ENCODE measurements around the gene ROPN1B. TPM values are rescaled to one million over a fixed set of nuclear protein-coding genes. Genes with fewer than 3 reads are reported as not detected.
"Not testable (repeated sequence)": the region's sequence is repeated elsewhere in the genome, so short reads cannot be mapped to it uniquely, and the experiment has no call there.

The ROPN1B gene
- total and polyA plus RNA-seq, 2 donors (not counting 1 experiment from before 2014, with no cell fraction given), result not detected

- H2AFZ ChIP-seq (ENCODE audit: low read length), result peak overlapping the region; percentile 44
These were observed 3.3 kb downstream of the ROPN1B start for GRCh38 chr3:125971997-125972944.

GRCh38 chr3:125975245-125976002, 6.4 kb downstream of the ROPN1B start:
- H3K9me3 ChIP-seq (ENCODE audit: control insufficient read depth, insufficient read depth, low read depth, low read length); H3K4me2 ChIP-seq (ENCODE audit: extremely low read depth, insufficient read depth, low read length); H3K4me1 ChIP-seq (ENCODE audit: control insufficient read depth, extremely low read depth, insufficient read depth, low read length); H3K27ac ChIP-seq (ENCODE audit: insufficient read depth, low read length); DNase-seq (ENCODE audit: low read depth in 2 of 2); H3K79me2 ChIP-seq (ENCODE audit: control insufficient read depth, insufficient read depth, low read length); H4K20me1 ChIP-seq (ENCODE audit: control insufficient read depth, extremely low read depth, insufficient read depth, low read length); H2AFZ ChIP-seq (ENCODE audit: low read length); H3K36me3 ChIP-seq (ENCODE audit: control insufficient read depth, insufficient read depth, low read length); H3K9ac ChIP-seq (ENCODE audit: insufficient read depth, low read length); H3K4me3 ChIP-seq (replicated peaks in 1 of 4; ENCODE audit: control extremely low read depth in 1 of 4, insufficient read depth in 1 of 4, low read depth in 3 of 4, low read length in 4 of 4): not testable (repeated sequence)
- H3K27me3 ChIP-seq (ENCODE audit: control insufficient read depth, insufficient read depth, low read length), result peaks cover 11% of the 10 kb centered on the region

More at GRCh38 chr3:125971997-125972944, 3.3 kb downstream of the ROPN1B start:
- not testable (repeated sequence) for H3K4me1 ChIP-seq (ENCODE audit: control insufficient read depth, extremely low read depth, insufficient read depth, low read length); H3K9ac ChIP-seq (ENCODE audit: insufficient read depth, low read length); H3K27ac ChIP-seq (ENCODE audit: insufficient read depth, low read length); H3K79me2 ChIP-seq (ENCODE audit: control insufficient read depth, insufficient read depth, low read length); H4K20me1 ChIP-seq (ENCODE audit: control insufficient read depth, extremely low read depth, insufficient read depth, low read length); H3K9me3 ChIP-seq (ENCODE audit: control insufficient read depth, insufficient read depth, low read depth, low read length); H3K36me3 ChIP-seq (ENCODE audit: control insufficient read depth, insufficient read depth, low read length)
- Histone ChIP-seq H3K27me3 (ENCODE audit: control insufficient read depth, insufficient read depth, low read length) (peaks cover 22% of the 10 kb centered on the region), H3K4me2 (ENCODE audit: extremely low read depth, insufficient read depth, low read length) (peak overlapping the region; percentile 75), H3K4me3 (replicated peaks in 1 of 4; ENCODE audit: control extremely low read depth in 1 of 4, insufficient read depth in 1 of 4, low read depth in 3 of 4, low read length in 4 of 4) (peak overlapping the region; percentile 26 to 49 (median 41))
- TF ChIP-seq EZH2 (IDR thresholded peaks at IDR 0.05; ENCODE audit: low read length, missing control alignments), result peak; percentile 84
- TF ChIP-seq, protein P1, sequence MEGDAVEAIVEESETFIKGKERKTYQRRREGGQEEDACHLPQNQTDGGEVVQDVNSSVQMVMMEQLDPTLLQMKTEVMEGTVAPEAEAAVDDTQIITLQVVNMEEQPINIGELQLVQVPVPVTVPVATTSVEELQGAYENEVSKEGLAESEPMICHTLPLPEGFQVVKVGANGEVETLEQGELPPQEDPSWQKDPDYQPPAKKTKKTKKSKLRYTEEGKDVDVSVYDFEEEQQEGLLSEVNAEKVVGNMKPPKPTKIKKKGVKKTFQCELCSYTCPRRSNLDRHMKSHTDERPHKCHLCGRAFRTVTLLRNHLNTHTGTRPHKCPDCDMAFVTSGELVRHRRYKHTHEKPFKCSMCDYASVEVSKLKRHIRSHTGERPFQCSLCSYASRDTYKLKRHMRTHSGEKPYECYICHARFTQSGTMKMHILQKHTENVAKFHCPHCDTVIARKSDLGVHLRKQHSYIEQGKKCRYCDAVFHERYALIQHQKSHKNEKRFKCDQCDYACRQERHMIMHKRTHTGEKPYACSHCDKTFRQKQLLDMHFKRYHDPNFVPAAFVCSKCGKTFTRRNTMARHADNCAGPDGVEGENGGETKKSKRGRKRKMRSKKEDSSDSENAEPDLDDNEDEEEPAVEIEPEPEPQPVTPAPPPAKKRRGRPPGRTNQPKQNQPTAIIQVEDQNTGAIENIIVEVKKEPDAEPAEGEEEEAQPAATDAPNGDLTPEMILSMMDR (conservative IDR thresholded peaks at IDR 0.05 in 1 of 2, IDR thresholded peaks at IDR 0.05 in 1 of 2; ENCODE audit: low read depth in 1 of 2, low read length in 2 of 2), result peak; percentile 56 to 65
- peak; percentile 15 to 37 for DNase-seq (ENCODE audit: low read depth in 2 of 2)

DNA sequence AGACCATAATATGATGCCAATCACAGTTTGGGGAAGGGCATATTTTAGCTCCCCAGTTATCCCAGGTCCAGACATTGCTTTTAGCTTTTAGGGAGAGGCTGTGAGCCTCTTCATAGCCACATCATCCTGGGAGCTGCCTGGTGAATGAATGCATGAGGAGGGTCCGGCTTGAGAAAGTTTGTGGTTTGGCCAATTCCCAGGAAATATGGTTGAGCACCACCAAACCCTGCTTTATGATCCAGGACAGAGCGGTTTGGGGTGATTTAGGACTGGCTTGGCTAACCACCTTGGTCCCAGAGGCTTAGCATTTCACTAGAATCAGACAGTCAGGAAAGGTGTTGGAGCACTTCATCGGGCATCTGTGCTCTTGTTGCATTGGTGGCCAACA, 7.0 kb downstream of the ROPN1B start:
- H3K9me3 ChIP-seq (ENCODE audit: control insufficient read depth, insufficient read depth, low read depth, low read length); H3K9ac ChIP-seq (ENCODE audit: insufficient read depth, low read length); H4K20me1 ChIP-seq (ENCODE audit: control insufficient read depth, extremely low read depth, insufficient read depth, low read length); H3K4me1 ChIP-seq (ENCODE audit: control insufficient read depth, extremely low read depth, insufficient read depth, low read length); H3K4me2 ChIP-seq (ENCODE audit: extremely low read depth, insufficient read depth, low read length); H3K79me2 ChIP-seq (ENCODE audit: control insufficient read depth, insufficient read depth, low read length); H3K27me3 ChIP-seq (ENCODE audit: control insufficient read depth, insufficient read depth, low read length); H2AFZ ChIP-seq (ENCODE audit: low read length); H3K4me3 ChIP-seq (replicated peaks in 1 of 4; ENCODE audit: control extremely low read depth in 1 of 4, insufficient read depth in 1 of 4, low read depth in 3 of 4, low read length in 4 of 4); H3K36me3 ChIP-seq (ENCODE audit: control insufficient read depth, insufficient read depth, low read length); DNase-seq (ENCODE audit: low read depth in 2 of 2); H3K27ac ChIP-seq (ENCODE audit: insufficient read depth, low read length): not testable (repeated sequence)

GRCh38 chr3:125977104-125977503, 8.1 kb downstream of the ROPN1B start:
- not testable (repeated sequence) for H3K9me3 ChIP-seq (ENCODE audit: control insufficient read depth, insufficient read depth, low read depth, low read length); H3K4me3 ChIP-seq (replicated peaks in 1 of 4; ENCODE audit: control extremely low read depth in 1 of 4, insufficient read depth in 1 of 4, low read depth in 3 of 4, low read length in 4 of 4); H3K79me2 ChIP-seq (ENCODE audit: control insufficient read depth, insufficient read depth, low read length); H2AFZ ChIP-seq (ENCODE audit: low read length); H4K20me1 ChIP-seq (ENCODE audit: control insufficient read depth, extremely low read depth, insufficient read depth, low read length); H3K27ac ChIP-seq (ENCODE audit: insufficient read depth, low read length); H3K27me3 ChIP-seq (ENCODE audit: control insufficient read depth, insufficient read depth, low read length); H3K4me2 ChIP-seq (ENCODE audit: extremely low read depth, insufficient read depth, low read length); H3K9ac ChIP-seq (ENCODE audit: insufficient read depth, low read length); H3K4me1 ChIP-seq (ENCODE audit: control insufficient read depth, extremely low read depth, insufficient read depth, low read length); DNase-seq (ENCODE audit: low read depth in 2 of 2); H3K36me3 ChIP-seq (ENCODE audit: control insufficient read depth, insufficient read depth, low read length)

- not testable (repeated sequence) for H2AFZ ChIP-seq (ENCODE audit: low read length); H3K4me3 ChIP-seq (replicated peaks in 1 of 4; ENCODE audit: control extremely low read depth in 1 of 4, insufficient read depth in 1 of 4, low read depth in 3 of 4, low read length in 4 of 4); H3K79me2 ChIP-seq (ENCODE audit: control insufficient read depth, insufficient read depth, low read length); DNase-seq (ENCODE audit: low read depth in 2 of 2); H3K9me3 ChIP-seq (ENCODE audit: control insufficient read depth, insufficient read depth, low read depth, low read length); H4K20me1 ChIP-seq (ENCODE audit: control insufficient read depth, extremely low read depth, insufficient read depth, low read length); H3K36me3 ChIP-seq (ENCODE audit: control insufficient read depth, insufficient read depth, low read length); H3K4me2 ChIP-seq (ENCODE audit: extremely low read depth, insufficient read depth, low read length); H3K27me3 ChIP-seq (ENCODE audit: control insufficient read depth, insufficient read depth, low read length); H3K4me1 ChIP-seq (ENCODE audit: control insufficient read depth, extremely low read depth, insufficient read depth, low read length); H3K9ac ChIP-seq (ENCODE audit: insufficient read depth, low read length); H3K27ac ChIP-seq (ENCODE audit: insufficient read depth, low read length)
These were observed 16.0 kb downstream of the ROPN1B start for GRCh38 chr3:125984951-125985350.

Data from fibroblast of lung (primary cell).